Breast epithelium (tissue), 4 donors: ENCODE measurements around the gene PDGFA. TPM values are rescaled to one million over a fixed set of nuclear protein-coding genes. Genes with fewer than 3 reads are reported as not detected.
A peak's percentile ranks its signal among the peaks of the same experiment; 100 is the strongest.

Source experiments
- DNase-seq, 2 donors: peaks; one replicate each; pipeline ENCODE4 v3.0.0-alpha.2; 2019; ENCODE audit warnings: low spot score in 2 of 2
- H3K27ac ChIP-seq, 2 donors: fragments of 200-600 bp; sonication (generic) in 1 of 2; one replicate each; pipeline ENCODE4 v1.5.1; 2016 to 2019; ENCODE audit warnings: mild to moderate bottlenecking in 1 of 2
- H3K27me3 ChIP-seq, 2 donors: fragments of 200-600 bp; sonication (generic) in 1 of 2; one replicate each; pipeline versions ENCODE4 v1.5.1 to v1.6.0; 2017 to 2019; ENCODE audit warnings: control low read depth in 1 of 2, mild to moderate bottlenecking in 1 of 2
- H3K36me3 ChIP-seq: fragments of 200-600 bp; one replicate; pipeline ENCODE4 v1.5.1; 2019
- H3K4me1 ChIP-seq, 2 donors: fragments of 200-600 bp; sonication (generic); one replicate each; pipeline ENCODE4 v1.5.1; 2016 to 2019; ENCODE audit warnings: control low read depth in 1 of 2
- H3K4me3 ChIP-seq, 3 donors: fragments of 200-600 bp; sonication (generic); 1 replicate in 2 of 3; 2 replicates in 1 of 3; pipeline ENCODE4 v1.5.1; 2016 to 2019; ENCODE audit warnings: mild to moderate bottlenecking in 3 of 3, moderate library complexity in 2 of 3
- H3K9me3 ChIP-seq, 2 donors: fragments of 200-600 bp; sonication (generic) in 1 of 2; one replicate each; pipeline ENCODE4 v1.5.1; 2016 to 2019; ENCODE audit warnings: control low read depth in 1 of 2
- POLR2A ChIP-seq: fragments of 450-650 bp; IDR thresholded peaks from one replicate; pipeline ENCODE4 v1.6.1; 2016; ENCODE audit warnings: antibody characterized with exemption, mild to moderate bottlenecking, moderate library complexity
- POLR2AphosphoS5 ChIP-seq, 3 donors: sonication (generic); formaldehyde crosslinking; IDR thresholded peaks; one replicate each; pipeline ENCODE4 v1.6.1; 2017; ENCODE audit warnings: antibody characterized with exemption in 3 of 3
- intact Hi-C: fragments of 100-400 bp; cut with DNase I; formaldehyde crosslinking; loops from one replicate; pipeline ENCODE4 v1.15.1; 2023; ENCODE audit warnings: low total_unique reads
- total RNA-seq, 3 donors: library from RNA; depleted of rRNA; stranded (reverse); fragments of >200 nt; gene quantifications; one replicate each; pipeline ENCODE4 v1.1.0, GENCODE V29; 2016
- TF ChIP-seq, protein P1 (sequence below), 3 donors: fragments of 450-650 bp; IDR thresholded peaks; one replicate each; pipeline ENCODE4 v1.5.1; 2016 to 2017; ENCODE audit warnings: antibody characterized with exemption in 3 of 3, mild to moderate bottlenecking in 3 of 3, moderate library complexity in 3 of 3

PDGFA gene
- total RNA-seq, 3 donors from 2014 or later: 19.8 to 33.4 (median 31.2) TPM

DNA sequence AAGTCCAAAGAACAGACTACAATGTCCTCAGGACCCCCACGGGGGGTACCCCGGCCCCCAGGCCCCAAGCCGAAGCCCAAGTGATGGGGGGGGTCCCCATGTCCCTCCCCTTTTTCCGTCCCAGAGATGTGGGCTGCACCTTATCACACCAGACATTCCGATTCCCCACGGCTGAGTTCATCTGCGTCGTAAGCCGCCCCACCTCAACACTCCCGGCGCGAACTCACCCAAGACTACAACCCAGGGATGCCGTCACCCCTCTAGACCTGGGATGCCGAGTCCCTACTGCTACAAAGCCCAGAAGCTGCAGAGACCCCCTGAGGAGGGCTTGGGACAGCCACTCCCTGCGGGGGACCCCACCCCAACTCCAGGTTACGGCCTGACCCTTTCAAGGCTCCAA, 14.5 kb downstream of the PDGFA start:
- H3K27me3 ChIP-seq: no peaks in the 10 kb centered on the region
- intact Hi-C loops: loop anchor here (5.0 kb wide), 1 partner anchor 168 kb away; no protein-coding TSS in a partner anchor
- TF ChIP-seq POLR2A (no peak), POLR2AphosphoS5 (IDR thresholded peaks at IDR 0.05) (no peak)
- TF ChIP-seq, protein P1, sequence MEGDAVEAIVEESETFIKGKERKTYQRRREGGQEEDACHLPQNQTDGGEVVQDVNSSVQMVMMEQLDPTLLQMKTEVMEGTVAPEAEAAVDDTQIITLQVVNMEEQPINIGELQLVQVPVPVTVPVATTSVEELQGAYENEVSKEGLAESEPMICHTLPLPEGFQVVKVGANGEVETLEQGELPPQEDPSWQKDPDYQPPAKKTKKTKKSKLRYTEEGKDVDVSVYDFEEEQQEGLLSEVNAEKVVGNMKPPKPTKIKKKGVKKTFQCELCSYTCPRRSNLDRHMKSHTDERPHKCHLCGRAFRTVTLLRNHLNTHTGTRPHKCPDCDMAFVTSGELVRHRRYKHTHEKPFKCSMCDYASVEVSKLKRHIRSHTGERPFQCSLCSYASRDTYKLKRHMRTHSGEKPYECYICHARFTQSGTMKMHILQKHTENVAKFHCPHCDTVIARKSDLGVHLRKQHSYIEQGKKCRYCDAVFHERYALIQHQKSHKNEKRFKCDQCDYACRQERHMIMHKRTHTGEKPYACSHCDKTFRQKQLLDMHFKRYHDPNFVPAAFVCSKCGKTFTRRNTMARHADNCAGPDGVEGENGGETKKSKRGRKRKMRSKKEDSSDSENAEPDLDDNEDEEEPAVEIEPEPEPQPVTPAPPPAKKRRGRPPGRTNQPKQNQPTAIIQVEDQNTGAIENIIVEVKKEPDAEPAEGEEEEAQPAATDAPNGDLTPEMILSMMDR (IDR thresholded peaks at IDR 0.05): no peak
- DNase-seq: no peak
- no peaks in the 10 kb centered on the region for H3K9me3 ChIP-seq
- no peaks in the 10 kb centered on the region for H3K4me1 ChIP-seq
- H3K36me3 ChIP-seq: no peaks in the 10 kb centered on the region
- peak overlapping the region; percentile 54 to 57 for H3K27ac ChIP-seq
- no peak overlapping the region for H3K4me3 ChIP-seq

DNA sequence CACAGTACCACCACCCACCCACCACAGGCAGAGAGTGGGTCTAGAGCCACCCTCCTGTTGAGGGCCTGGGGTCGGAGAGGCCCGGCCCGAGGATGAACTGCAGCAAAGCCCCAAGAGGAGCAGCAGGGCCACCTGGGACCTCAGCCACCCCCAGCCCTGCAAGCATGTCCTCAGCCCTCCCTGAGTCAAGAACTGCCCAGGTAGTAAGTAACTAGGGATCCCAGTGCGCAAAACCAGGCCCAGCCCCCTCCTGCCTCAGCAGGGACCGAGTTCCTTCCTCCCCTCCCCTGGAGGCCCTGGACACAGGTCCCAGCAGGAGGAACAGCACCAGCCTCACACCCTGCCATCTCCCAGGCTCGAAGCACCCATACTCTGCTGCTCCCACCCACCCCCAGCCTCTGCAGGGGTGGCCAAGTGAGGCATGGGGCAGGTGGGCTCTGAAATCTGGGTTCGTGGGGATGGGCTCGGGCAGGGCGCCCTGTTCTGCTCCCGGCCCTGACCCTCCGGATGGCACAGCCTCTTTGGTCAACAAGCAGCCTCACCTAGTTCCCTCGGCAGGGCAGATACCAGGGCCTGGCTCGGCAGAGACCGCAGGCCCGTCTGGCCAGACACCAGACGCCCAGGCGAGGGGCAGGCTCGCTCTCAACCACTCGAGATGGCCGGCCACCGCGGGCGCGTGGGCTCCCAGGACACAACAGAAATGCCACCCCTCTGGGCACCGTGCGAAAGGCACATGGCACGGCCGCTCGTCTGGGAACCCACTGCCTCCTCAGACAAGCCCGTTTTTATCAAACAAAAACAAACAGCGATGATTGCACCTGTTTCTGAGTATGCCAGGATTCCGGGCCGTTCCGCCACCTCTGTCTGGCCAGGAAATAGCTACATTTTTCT, 15.2 kb downstream of the PDGFA start:
- Histone ChIP-seq H3K9me3 (no peaks in the 10 kb centered on the region), H3K27ac (peak overlapping the region; percentile 30 to 54), H3K4me3 (no peak overlapping the region), H3K36me3 (no peaks in the 10 kb centered on the region), H3K4me1 (no peaks in the 10 kb centered on the region), H3K27me3 (no peaks in the 10 kb centered on the region)
- DNase-seq: no peak
- intact Hi-C loops: loop anchor here (5.0 kb wide), 1 partner anchor 167 kb away; no protein-coding TSS in a partner anchor
- TF ChIP-seq POLR2A (no peak), POLR2AphosphoS5 (IDR thresholded peaks at IDR 0.05) (no peak)
- TF ChIP-seq, protein P1 (IDR thresholded peaks at IDR 0.05): no peak

DNA sequence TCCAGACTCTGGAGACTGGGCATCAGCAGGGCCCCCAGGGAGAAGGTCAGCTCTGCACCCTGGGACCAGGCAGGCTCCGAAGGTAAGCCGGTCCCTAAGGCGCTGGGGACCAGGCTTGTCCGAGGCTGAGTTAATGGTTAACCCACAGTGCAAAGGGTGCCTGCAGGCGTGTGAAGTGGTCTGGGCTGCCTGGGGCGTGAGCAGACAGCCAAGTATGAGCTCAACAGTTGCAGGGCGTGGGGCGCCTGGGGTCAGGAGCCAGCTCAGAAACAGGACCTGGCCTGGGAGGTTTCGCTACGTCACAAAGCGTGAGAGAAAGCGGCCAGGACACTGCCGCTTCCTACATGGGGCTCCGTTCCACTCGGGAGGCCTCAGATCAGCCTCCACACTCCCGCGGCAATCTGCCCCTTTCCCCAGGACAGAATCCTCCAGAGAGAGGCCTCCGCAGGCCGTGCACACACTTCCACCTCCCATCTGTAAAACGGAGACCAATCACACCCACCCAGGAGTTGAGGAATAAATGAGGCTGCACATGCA, 16.0 kb downstream of the PDGFA start:
- peak overlapping the region in 1 of 3 donors; percentile 9 for H3K4me3 ChIP-seq
- no peak for DNase-seq
- no peaks in the 10 kb centered on the region for H3K9me3 ChIP-seq
- TF ChIP-seq POLR2A (no peak), POLR2AphosphoS5 (IDR thresholded peaks at IDR 0.05) (no peak)
- TF ChIP-seq, protein P1 (IDR thresholded peaks at IDR 0.05): no peak
- H3K4me1 ChIP-seq: no peaks in the 10 kb centered on the region
- no peaks in the 10 kb centered on the region for H3K27me3 ChIP-seq
- peak overlapping the region; percentile 30 to 54 for H3K27ac ChIP-seq
- intact Hi-C loops: no loop called here
- no peaks in the 10 kb centered on the region for H3K36me3 ChIP-seq

DNA sequence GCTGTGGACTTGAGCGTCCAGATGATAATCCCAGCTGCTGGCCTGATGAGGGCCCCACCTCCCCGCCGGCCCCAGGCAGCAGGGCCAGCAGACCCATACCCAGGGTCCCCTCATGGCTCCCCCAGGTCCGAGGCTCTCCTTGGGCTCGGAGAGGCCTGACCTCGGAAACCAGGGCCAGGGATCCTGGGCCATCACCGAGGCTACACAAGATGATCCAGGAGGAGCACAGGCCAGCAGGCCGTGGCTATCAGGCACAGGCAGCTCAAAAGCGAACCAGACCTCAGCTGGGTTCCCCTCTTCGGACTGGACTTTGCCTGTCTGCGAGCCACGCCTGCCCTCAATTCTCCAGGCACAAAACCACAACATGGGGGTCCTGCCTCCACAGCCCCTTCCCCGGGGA, 17.4 kb downstream of the PDGFA start:
- TF ChIP-seq, protein P1 (IDR thresholded peaks at IDR 0.05): no peak
- TF ChIP-seq POLR2AphosphoS5 (IDR thresholded peaks at IDR 0.05): no peak
- TF ChIP-seq POLR2A: no peak
- intact Hi-C loops: no loop called here
- H3K9me3 ChIP-seq: no peaks in the 10 kb centered on the region
- no peak for DNase-seq
- no peaks in the 10 kb centered on the region for H3K36me3 ChIP-seq
- H3K4me3 ChIP-seq: no peak overlapping the region
- no peaks in the 10 kb centered on the region for H3K4me1 ChIP-seq
- no peaks in the 10 kb centered on the region for H3K27me3 ChIP-seq
- H3K27ac ChIP-seq: peak overlapping the region in 1 of 2 donors; percentile 35

DNA sequence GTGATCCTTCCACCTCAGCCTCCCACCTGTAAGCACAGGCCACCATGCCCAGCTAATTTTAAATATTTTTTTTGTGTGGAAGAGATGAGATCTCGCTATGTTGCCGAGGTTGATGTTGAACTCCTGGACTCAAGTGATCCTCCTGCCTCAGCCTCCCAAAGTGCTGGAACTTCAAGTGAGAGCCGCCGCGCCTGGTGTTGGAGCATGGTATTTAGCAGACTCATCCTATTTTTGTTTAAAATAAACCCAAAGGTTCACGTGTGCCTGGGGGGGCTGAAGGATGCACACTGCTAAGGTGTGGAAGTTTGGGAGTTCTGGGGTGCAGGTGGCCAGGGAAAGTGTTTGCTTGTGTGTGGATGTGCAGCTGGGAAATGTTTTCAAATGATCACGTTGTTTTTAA, 18.1 kb downstream of the PDGFA start:
- no peak overlapping the region for H3K4me3 ChIP-seq
- no peaks in the 10 kb centered on the region for H3K4me1 ChIP-seq
- H3K36me3 ChIP-seq: no peaks in the 10 kb centered on the region
- H3K27ac ChIP-seq: no peak overlapping the region
- no peaks in the 10 kb centered on the region for H3K9me3 ChIP-seq
- no peak for DNase-seq
- intact Hi-C loops: no loop called here
- TF ChIP-seq, protein P1 (IDR thresholded peaks at IDR 0.05): no peak
- H3K27me3 ChIP-seq: no peaks in the 10 kb centered on the region
